Smooth muscle cell (in vitro differentiated cells): ENCODE measurements around the gene EGFL7. TPM values are rescaled to one million over a fixed set of nuclear protein-coding genes. Genes with fewer than 3 reads are reported as not detected.

ENCODE experiments used
- DNase-seq: peaks from one replicate; lab custom pipeline; 2025; ENCODE audit not compliant: unreplicated experiment; lab: John Stamatoyannopoulos, UW
- H2AFZ ChIP-seq: fragments of 200-600 bp; sonication (generic); 2 replicates; pipeline ENCODE4 v1.6.0; 2016; ENCODE audit warnings: antibody characterized with exemption, low read depth, mild to moderate bottlenecking
- H3F3A ChIP-seq: fragments of 200-600 bp; sonication (generic); 2 replicates; pipeline ENCODE4 v1.6.0; 2017; ENCODE audit warnings: antibody characterized with exemption, low read depth
- H3K27ac ChIP-seq: fragments of 200-600 bp; sonication (generic); 2 replicates; pipeline ENCODE4 v1.5.1; 2016; ENCODE audit warnings: low read depth, mild to moderate bottlenecking
- H3K27me3 ChIP-seq: fragments of 200-600 bp; sonication (generic); 2 replicates; pipeline ENCODE4 v1.6.1; 2016; ENCODE audit warnings: low read depth, mild to moderate bottlenecking
- H3K36me3 ChIP-seq: fragments of 200-600 bp; sonication (generic); 2 replicates; pipeline ENCODE4 v1.5.1; 2016; ENCODE audit warnings: low read depth
- H3K4me1 ChIP-seq: fragments of 200-600 bp; sonication (generic); 2 replicates; pipeline ENCODE4 v1.5.1; 2016; ENCODE audit warnings: low read depth
- H3K4me2 ChIP-seq: fragments of 200-600 bp; sonication (generic); 2 replicates; pipeline ENCODE4 v1.6.0; 2016; ENCODE audit warnings: mild to moderate bottlenecking
- H3K4me3 ChIP-seq: fragments of 200-600 bp; sonication (generic); 2 replicates; pipeline ENCODE4 v1.5.1; 2016; ENCODE audit warnings: mild to moderate bottlenecking
- H3K79me2 ChIP-seq: fragments of 200-600 bp; sonication (generic); 2 replicates; pipeline ENCODE4 v1.6.0; 2016; ENCODE audit warnings: low read depth, mild to moderate bottlenecking
- H3K9ac ChIP-seq: fragments of 200-600 bp; sonication (generic); 2 replicates; pipeline ENCODE4 v1.6.0; 2016; ENCODE audit warnings: low read depth
- H3K9me3 ChIP-seq: fragments of 200-600 bp; sonication (generic); replicated peaks from 2 replicates; pipeline ENCODE4 v1.5.1; 2016; ENCODE audit warnings: low read depth
- H4K20me1 ChIP-seq: fragments of 200-600 bp; sonication (generic); 2 replicates; pipeline ENCODE4 v1.6.0; 2016; ENCODE audit warnings: low read depth
- WGBS: methylation state at CpG from one replicate; pipeline ENCODE4 v1.1.7; 2016; ENCODE audit warnings: low lambda C conversion rate; 5-methylcytosine and 5-hydroxymethylcytosine counted together
- polyA plus RNA-seq: library from polyadenylated mRNA; unstranded; fragments of >200 nt; fragmentation: Nextera tagmentation; extraction: Ambion mirVana; gene quantifications from 2 replicates; pipeline ENCODE4 v1.2.1, GENCODE V29; 2016
- total RNA-seq: library from RNA; depleted of rRNA; stranded (reverse); fragments of >200 nt; gene quantifications from 2 replicates; pipeline ENCODE4 v1.2.3, GENCODE V29; 2014
- TF ChIP-seq, protein P1 (sequence below): fragments of 200-600 bp; sonication (generic); IDR thresholded peaks from 2 replicates; pipeline ENCODE4 v1.5.1; 2017; ENCODE audit warnings: borderline replicate concordance, mild to moderate bottlenecking, antibody characterized with exemption; ENCODE audit not compliant: insufficient read depth, poor library complexity, severe bottlenecking

EGFL7 gene
- total and polyA plus RNA-seq, 2 experiments from 2014 or later, result 61.8 to 239 TPM

DNA sequence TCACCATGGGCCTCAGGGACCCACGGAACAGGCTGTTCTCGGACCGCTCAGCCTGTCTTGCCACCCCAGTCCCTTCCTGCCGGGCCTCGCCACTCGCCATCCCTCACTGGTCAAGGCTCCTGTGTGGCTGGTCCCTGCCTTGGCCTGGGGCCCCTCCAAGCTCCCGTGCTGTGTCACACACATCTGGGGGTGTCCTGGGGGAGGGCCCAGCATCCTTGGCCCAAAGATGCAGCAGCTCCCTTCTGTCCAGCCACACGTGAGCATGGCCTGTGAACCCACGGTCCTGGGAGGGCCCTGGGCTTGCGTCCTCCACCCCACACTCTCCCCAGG is 425 bp upstream of the EGFL7 start:
- Histone ChIP-seq H3K9me3 (no peaks in the 10 kb centered on the region), H3K9ac (no peak overlapping the region), H3K4me1 (no peaks in the 10 kb centered on the region), H3K36me3 (no peaks in the 10 kb centered on the region), H4K20me1 (no peaks in the 10 kb centered on the region), H3F3A (no peaks in the 10 kb centered on the region), H2AFZ (no peak overlapping the region), H3K79me2 (no peaks in the 10 kb centered on the region), H3K27ac (no peak overlapping the region), H3K27me3 (no peaks in the 10 kb centered on the region), H3K4me2 (no peak overlapping the region), H3K4me3 (no peak overlapping the region)
- TF ChIP-seq, protein P1, sequence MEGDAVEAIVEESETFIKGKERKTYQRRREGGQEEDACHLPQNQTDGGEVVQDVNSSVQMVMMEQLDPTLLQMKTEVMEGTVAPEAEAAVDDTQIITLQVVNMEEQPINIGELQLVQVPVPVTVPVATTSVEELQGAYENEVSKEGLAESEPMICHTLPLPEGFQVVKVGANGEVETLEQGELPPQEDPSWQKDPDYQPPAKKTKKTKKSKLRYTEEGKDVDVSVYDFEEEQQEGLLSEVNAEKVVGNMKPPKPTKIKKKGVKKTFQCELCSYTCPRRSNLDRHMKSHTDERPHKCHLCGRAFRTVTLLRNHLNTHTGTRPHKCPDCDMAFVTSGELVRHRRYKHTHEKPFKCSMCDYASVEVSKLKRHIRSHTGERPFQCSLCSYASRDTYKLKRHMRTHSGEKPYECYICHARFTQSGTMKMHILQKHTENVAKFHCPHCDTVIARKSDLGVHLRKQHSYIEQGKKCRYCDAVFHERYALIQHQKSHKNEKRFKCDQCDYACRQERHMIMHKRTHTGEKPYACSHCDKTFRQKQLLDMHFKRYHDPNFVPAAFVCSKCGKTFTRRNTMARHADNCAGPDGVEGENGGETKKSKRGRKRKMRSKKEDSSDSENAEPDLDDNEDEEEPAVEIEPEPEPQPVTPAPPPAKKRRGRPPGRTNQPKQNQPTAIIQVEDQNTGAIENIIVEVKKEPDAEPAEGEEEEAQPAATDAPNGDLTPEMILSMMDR, result no peak
- DNase-seq, result no peak
- WGBS, result 90% methylated on average over 9 of the region's 10 CpGs

DNA sequence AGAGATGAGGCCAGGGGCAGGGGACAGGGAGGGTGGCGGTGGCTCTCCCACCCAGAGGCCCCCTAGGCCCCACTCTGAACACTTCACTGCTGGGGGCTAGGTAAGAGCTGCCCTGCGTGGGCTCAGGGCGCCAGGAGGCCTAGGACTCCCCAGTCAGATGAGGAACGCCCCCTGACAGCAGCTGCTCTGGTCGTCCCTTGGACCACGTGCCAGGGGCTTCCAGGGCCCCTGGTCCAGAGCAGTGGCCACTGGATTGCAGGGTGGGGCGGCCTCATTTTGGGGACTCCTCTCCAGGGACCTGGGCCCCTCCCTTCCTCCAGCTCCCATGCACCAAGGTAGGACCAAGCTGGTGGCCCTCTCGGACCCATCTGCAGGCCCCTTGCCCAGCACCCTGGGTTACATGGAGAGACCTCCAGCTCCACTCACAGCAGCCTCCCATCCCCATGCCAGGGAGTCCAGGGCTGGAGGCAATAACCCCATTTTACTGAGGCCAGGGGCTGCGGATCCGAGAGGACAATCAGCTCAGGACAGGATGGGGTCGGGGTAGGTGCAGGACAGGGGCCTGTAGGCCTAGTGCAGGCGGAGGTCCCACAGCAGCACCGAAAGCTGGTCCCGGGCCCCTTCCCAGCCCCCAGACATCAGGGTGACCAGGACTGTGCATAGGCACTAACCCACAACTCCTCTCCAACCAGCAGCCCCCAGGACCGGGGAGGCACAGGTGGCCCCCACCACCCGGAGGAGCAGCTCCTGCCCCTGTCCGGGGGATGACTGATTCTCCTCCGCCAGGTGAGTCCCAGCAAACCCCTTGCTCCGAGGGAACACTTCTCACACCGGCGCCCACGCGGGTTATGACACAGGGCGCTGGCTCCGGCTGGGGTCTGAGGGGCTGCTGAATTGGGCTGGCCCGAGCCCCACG is 1.5 kb downstream of the EGFL7 start:
- DNase-seq, result no peak
- H4K20me1 ChIP-seq, result no peaks in the 10 kb centered on the region
- 97% methylated on average over 27 of the region's 27 CpGs for WGBS

DNA sequence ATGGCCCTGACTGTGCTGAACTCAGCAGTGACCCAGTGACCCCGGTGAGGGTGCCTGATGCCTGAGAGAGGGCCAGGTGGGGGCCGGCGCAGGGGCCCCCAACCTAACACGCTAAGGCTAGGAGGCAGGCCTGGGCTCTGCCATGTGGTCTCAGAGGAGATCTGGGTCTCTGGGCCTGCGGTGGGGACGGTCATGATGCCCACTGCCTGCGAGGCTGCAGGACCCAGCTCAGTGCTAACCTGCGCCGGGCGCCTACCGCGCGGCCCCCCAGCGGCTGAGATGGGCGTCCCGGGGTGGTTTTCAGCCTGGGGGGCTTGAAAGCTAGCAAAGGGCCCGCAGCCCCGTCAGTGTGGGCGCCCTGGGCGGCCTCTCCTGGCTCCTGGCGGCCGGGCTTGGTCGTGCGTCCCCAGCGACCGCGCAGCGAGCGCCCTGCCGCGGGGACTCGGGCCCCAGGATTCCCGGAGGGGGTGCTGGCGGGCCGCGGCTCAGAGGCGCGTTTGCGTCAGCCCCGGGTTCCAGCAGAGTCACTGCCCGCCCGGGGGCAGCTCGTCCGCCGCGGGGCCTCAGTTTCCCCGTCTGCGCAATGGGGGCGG is 2.5 kb downstream of the EGFL7 start:
- Histone ChIP-seq H3K27me3 (no peaks in the 10 kb centered on the region), H4K20me1 (no peaks in the 10 kb centered on the region), H2AFZ (peak overlapping the region; percentile 66), H3K4me1 (no peaks in the 10 kb centered on the region), H3K4me2 (peak overlapping the region; percentile 95), H3K27ac (no peak overlapping the region), H3K9me3 (no peaks in the 10 kb centered on the region), H3K4me3 (peak overlapping the region; percentile 51), H3K79me2 (no peaks in the 10 kb centered on the region), H3F3A (no peaks in the 10 kb centered on the region), H3K9ac (no peak overlapping the region), H3K36me3 (no peaks in the 10 kb centered on the region)
- no peak for DNase-seq
- WGBS, result 15% methylated on average over 22 of the region's 49 CpGs
- TF ChIP-seq, protein P1, result peak; percentile 21

More for the DNA sequence above, 1.5 kb downstream of the EGFL7 start:
- no peak overlapping the region for H3K4me3 ChIP-seq
- no peak overlapping the region for H3K27ac ChIP-seq
- H3K79me2 ChIP-seq, result no peaks in the 10 kb centered on the region
- H3K27me3 ChIP-seq, result no peaks in the 10 kb centered on the region
- no peak overlapping the region for H3K4me2 ChIP-seq
- H3K4me1 ChIP-seq, result no peaks in the 10 kb centered on the region
- H3K9me3 ChIP-seq, result no peaks in the 10 kb centered on the region
- no peaks in the 10 kb centered on the region for H3F3A ChIP-seq
- no peak overlapping the region for H2AFZ ChIP-seq
- TF ChIP-seq, protein P1, result no peak
- no peaks in the 10 kb centered on the region for H3K36me3 ChIP-seq
- H3K9ac ChIP-seq, result no peak overlapping the region
